ENCODE data around the gene EPS8L2.

- TF ChIP-seq POLR2AphosphoS5 (IDR thresholded peaks at IDR 0.05): no peak
- no peak for TF ChIP-seq CTCF (IDR thresholded peaks at IDR 0.05)
- no peak for TF ChIP-seq EP300 (IDR thresholded peaks at IDR 0.05)
- no peak for TF ChIP-seq POLR2A (IDR thresholded peaks at IDR 0.05)
Observed at GRCh38 chr11:673866-674265, 32.2 kb upstream of the EPS8L2 start.

All from suprapubic skin (tissue), 4 donors.